Testis (tissue), 2 donors: ENCODE results near the gene AGBL4.

Source experiments
- POLR2A ChIP-seq: fragments of 450-650 bp; IDR thresholded peaks from one replicate; pipeline ENCODE4 v1.6.1; 2017; ENCODE audit warnings: antibody characterized with exemption, mild to moderate bottlenecking, moderate library complexity
- TF ChIP-seq, protein P1 (sequence below), 3 experiments: fragments of 450-650 bp in 2 of 3; fragments of 200-600 bp in 1 of 3; sonication (generic) in 1 of 3; IDR thresholded peaks; one replicate each; pipeline ENCODE4 v1.5.1; 2016 to 2019; ENCODE audit warnings: antibody characterized with exemption in 3 of 3, mild to moderate bottlenecking in 2 of 3, moderate library complexity in 1 of 3

DNA sequence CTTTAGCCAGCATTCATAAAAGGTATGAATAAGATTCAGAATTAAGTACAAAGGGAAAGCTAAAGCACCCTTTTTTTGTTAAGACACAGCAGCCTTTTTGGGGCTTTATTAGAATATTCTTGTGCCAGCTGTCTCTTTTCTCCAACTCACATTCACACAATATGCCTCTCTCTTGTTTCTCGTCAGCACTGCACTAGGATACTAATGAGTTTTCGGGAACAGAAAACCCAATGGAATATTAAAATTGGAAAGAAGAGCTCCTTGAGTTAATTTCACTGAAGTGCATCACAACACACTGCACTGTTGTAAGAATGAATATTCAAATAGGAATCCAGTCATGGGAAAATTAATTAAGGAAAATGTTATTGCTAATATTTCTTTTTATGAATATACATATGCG lies 836.7 kb downstream of the AGBL4 start:
- no peak for TF ChIP-seq POLR2A
- TF ChIP-seq, protein P1, sequence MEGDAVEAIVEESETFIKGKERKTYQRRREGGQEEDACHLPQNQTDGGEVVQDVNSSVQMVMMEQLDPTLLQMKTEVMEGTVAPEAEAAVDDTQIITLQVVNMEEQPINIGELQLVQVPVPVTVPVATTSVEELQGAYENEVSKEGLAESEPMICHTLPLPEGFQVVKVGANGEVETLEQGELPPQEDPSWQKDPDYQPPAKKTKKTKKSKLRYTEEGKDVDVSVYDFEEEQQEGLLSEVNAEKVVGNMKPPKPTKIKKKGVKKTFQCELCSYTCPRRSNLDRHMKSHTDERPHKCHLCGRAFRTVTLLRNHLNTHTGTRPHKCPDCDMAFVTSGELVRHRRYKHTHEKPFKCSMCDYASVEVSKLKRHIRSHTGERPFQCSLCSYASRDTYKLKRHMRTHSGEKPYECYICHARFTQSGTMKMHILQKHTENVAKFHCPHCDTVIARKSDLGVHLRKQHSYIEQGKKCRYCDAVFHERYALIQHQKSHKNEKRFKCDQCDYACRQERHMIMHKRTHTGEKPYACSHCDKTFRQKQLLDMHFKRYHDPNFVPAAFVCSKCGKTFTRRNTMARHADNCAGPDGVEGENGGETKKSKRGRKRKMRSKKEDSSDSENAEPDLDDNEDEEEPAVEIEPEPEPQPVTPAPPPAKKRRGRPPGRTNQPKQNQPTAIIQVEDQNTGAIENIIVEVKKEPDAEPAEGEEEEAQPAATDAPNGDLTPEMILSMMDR (IDR thresholded peaks at IDR 0.05): no peak
